Gastroesophageal sphincter (tissue), 3 donors: ENCODE measurements around the gene ITM2C.

ENCODE experiments used
- EP300 ChIP-seq: sonication (generic); formaldehyde crosslinking; IDR thresholded peaks from one replicate; pipeline ENCODE4 v1.6.1; 2017; ENCODE audit warnings: antibody characterized with exemption, mild to moderate bottlenecking
- POLR2A ChIP-seq, 2 donors: fragments of 450-650 bp; IDR thresholded peaks; one replicate each; pipeline ENCODE4 v1.6.1; 2017; ENCODE audit warnings: antibody characterized with exemption in 2 of 2, mild to moderate bottlenecking in 2 of 2, moderate library complexity in 1 of 2
- POLR2AphosphoS5 ChIP-seq: sonication (generic); formaldehyde crosslinking; IDR thresholded peaks from one replicate; pipeline ENCODE4 v1.6.1; 2017; ENCODE audit warnings: antibody characterized with exemption
- TF ChIP-seq, protein P1 (sequence below), 4 experiments: fragments of 200-600 bp in 2 of 4; fragments of 450-650 bp in 2 of 4; sonication (generic) in 1 of 4; IDR thresholded peaks; one replicate each; pipeline ENCODE4 v1.5.1; 2017 to 2019; ENCODE audit warnings: antibody characterized with exemption in 4 of 4, mild to moderate bottlenecking in 2 of 4, moderate library complexity in 2 of 4

DNA sequence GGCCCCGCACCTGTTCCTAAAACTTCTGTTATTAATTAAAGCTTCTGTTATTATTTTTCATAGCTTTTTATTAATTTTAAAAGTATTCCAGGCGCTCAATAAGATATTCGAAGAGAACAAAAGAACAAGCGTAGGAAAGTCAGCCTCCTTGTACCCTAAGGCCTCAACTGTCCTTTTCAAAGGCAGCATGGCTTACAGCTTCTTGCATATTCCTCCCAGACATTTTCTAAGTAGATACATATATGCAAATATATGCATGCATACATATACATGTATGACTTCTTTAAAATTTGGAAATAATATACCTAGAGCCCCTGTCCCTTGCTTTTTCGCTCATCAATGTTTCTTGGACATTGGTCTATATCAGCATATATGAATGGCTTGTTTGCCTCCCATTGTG is 48.0 kb downstream of the ITM2C start:
- TF ChIP-seq, protein P1, sequence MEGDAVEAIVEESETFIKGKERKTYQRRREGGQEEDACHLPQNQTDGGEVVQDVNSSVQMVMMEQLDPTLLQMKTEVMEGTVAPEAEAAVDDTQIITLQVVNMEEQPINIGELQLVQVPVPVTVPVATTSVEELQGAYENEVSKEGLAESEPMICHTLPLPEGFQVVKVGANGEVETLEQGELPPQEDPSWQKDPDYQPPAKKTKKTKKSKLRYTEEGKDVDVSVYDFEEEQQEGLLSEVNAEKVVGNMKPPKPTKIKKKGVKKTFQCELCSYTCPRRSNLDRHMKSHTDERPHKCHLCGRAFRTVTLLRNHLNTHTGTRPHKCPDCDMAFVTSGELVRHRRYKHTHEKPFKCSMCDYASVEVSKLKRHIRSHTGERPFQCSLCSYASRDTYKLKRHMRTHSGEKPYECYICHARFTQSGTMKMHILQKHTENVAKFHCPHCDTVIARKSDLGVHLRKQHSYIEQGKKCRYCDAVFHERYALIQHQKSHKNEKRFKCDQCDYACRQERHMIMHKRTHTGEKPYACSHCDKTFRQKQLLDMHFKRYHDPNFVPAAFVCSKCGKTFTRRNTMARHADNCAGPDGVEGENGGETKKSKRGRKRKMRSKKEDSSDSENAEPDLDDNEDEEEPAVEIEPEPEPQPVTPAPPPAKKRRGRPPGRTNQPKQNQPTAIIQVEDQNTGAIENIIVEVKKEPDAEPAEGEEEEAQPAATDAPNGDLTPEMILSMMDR (IDR thresholded peaks at IDR 0.05) = no peak
- TF ChIP-seq POLR2AphosphoS5 (no peak), EP300 (no peak), POLR2A (IDR thresholded peaks at IDR 0.05) (no peak)
